ENCODE data around the gene PIPOX.

The PIPOX gene

GRCh38 chr17:29095439-29095838 lies 52.5 kb downstream of the PIPOX start:
- intact Hi-C loops (cut with DNase I; ENCODE audit: low total_unique reads) = no loop called here
- Histone ChIP-seq H3K36me3 (peaks cover 87 to 100% (median 100%) of the 10 kb centered on the region in 3 donors), H3K4me1 (no peaks in the 10 kb centered on the region), H3K9me3 (no peaks in the 10 kb centered on the region), H3K27ac (no peak overlapping the region), H3K27me3 (no peaks in the 10 kb centered on the region), H3K4me3 (no peak overlapping the region)
- TF ChIP-seq, protein P1, sequence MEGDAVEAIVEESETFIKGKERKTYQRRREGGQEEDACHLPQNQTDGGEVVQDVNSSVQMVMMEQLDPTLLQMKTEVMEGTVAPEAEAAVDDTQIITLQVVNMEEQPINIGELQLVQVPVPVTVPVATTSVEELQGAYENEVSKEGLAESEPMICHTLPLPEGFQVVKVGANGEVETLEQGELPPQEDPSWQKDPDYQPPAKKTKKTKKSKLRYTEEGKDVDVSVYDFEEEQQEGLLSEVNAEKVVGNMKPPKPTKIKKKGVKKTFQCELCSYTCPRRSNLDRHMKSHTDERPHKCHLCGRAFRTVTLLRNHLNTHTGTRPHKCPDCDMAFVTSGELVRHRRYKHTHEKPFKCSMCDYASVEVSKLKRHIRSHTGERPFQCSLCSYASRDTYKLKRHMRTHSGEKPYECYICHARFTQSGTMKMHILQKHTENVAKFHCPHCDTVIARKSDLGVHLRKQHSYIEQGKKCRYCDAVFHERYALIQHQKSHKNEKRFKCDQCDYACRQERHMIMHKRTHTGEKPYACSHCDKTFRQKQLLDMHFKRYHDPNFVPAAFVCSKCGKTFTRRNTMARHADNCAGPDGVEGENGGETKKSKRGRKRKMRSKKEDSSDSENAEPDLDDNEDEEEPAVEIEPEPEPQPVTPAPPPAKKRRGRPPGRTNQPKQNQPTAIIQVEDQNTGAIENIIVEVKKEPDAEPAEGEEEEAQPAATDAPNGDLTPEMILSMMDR (IDR thresholded peaks at IDR 0.05) = no peak
- no peak for DNase-seq

DNA sequence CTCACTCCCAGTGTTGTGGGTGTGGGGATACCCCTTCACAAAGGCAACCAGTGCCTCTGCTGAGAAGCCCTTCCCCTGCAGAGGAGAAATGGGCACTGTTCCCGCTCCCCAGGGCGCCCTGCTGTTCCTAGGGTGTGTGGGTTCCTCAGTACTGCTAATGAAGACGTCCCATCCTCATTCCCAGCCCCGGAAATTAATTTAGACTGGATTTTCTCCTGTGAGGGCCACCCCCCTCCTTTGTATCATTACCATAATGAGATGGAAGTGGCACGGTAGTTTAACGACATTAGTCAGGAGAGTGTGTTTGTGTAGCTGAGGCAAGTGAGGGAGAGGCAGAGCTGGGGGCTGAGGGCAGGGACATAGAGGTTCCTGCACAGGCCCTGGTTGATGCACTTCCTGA lies 53.2 kb downstream of the PIPOX start:
- Histone ChIP-seq H3K36me3 (peaks cover 84 to 100% (median 99%) of the 10 kb centered on the region in 3 donors), H3K9me3 (no peaks in the 10 kb centered on the region), H3K4me3 (no peak overlapping the region), H3K27ac (no peak overlapping the region), H3K27me3 (no peaks in the 10 kb centered on the region), H3K4me1 (no peaks in the 10 kb centered on the region)
- intact Hi-C loops (cut with DNase I; ENCODE audit: low total_unique reads) = no loop called here
- DNase-seq = no peak
- TF ChIP-seq, protein P1 (IDR thresholded peaks at IDR 0.05) = no peak

- H3K27ac ChIP-seq = no peak overlapping the region
- TF ChIP-seq, protein P1 (IDR thresholded peaks at IDR 0.05) = no peak
These were observed 56.6 kb downstream of the PIPOX start for GRCh38 chr17:29099527-29099926.

GRCh38 chr17:29100296-29100695 lies 57.4 kb downstream of the PIPOX start:
- TF ChIP-seq, protein P1 (IDR thresholded peaks at IDR 0.05) = no peak
- Histone ChIP-seq H3K4me3 (no peak overlapping the region), H3K36me3 (peaks cover 70 to 99% (median 91%) of the 10 kb centered on the region in 3 donors), H3K27me3 (no peaks in the 10 kb centered on the region), H3K27ac (no peak overlapping the region), H3K4me1 (no peaks in the 10 kb centered on the region), H3K9me3 (no peaks in the 10 kb centered on the region)
- intact Hi-C loops (cut with DNase I; ENCODE audit: low total_unique reads) = no loop called here
- DNase-seq = no peak

More at GRCh38 chr17:29099527-29099926, 56.6 kb downstream of the PIPOX start:
- H3K9me3 ChIP-seq = no peaks in the 10 kb centered on the region
- no peak overlapping the region for H3K4me3 ChIP-seq
- intact Hi-C loops (cut with DNase I; ENCODE audit: low total_unique reads) = no loop called here
- H3K27me3 ChIP-seq = no peaks in the 10 kb centered on the region
- H3K4me1 ChIP-seq = no peaks in the 10 kb centered on the region
- no peak for DNase-seq
- H3K36me3 ChIP-seq = peaks cover 76 to 100% (median 95%) of the 10 kb centered on the region in 3 donors

GRCh38 chr17:29102046-29102445 lies 59.1 kb downstream of the PIPOX start:
- no peak for DNase-seq
- H3K4me1 ChIP-seq = no peaks in the 10 kb centered on the region
- H3K9me3 ChIP-seq = no peaks in the 10 kb centered on the region
- H3K36me3 ChIP-seq = peaks cover 74 to 99% (median 91%) of the 10 kb centered on the region in 3 donors
- intact Hi-C loops (cut with DNase I; ENCODE audit: low total_unique reads) = no loop called here
- TF ChIP-seq, protein P1 (IDR thresholded peaks at IDR 0.05) = no peak
- no peaks in the 10 kb centered on the region for H3K27me3 ChIP-seq
- H3K4me3 ChIP-seq = no peak overlapping the region
- no peak overlapping the region for H3K27ac ChIP-seq

DNA sequence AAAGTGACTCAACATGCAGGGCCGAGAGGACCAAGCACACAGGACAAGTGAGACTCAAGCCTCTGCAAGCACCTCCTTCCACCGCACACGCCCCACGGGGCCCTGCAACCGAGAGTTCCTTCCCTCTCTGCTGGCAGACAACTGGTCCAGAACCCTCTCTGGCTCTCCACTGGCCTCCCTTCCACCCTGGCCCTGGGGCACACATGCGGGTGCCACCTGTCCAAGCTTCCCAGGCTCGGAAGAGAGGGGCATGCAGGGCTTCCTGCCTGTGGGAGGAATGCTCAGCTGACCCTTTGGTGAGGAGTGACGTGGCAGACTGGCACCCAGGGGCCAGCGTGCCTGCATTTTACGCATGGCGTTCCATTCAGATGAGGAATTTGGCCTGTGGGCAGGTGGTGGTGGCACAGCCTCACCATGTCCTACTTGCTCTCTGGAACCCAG lies 59.8 kb downstream of the PIPOX start:
- H3K27ac ChIP-seq = no peak overlapping the region
- intact Hi-C loops (cut with DNase I; ENCODE audit: low total_unique reads) = no loop called here
- no peak for DNase-seq

More for the DNA sequence above, 59.8 kb downstream of the PIPOX start:
- Histone ChIP-seq H3K9me3 (no peaks in the 10 kb centered on the region), H3K27me3 (no peaks in the 10 kb centered on the region), H3K4me3 (no peak overlapping the region), H3K4me1 (no peaks in the 10 kb centered on the region), H3K36me3 (peaks cover 68 to 97% (median 89%) of the 10 kb centered on the region in 3 donors)
- TF ChIP-seq, protein P1 (IDR thresholded peaks at IDR 0.05) = no peak
